Trophoblast cell (in vitro differentiated cells and primary cell): ENCODE data around the gene EPAS1.

ENCODE experiments used
- DNase-seq, 2 donors: peaks; one replicate each; pipeline ENCODE4 v3.0.0-alpha.2; 2016
- H2AFZ ChIP-seq: 2 replicates; pipeline ENCODE4 v1.6.1; 2013; ENCODE audit warnings: low read length, moderate library complexity, mild to moderate bottlenecking; ENCODE audit not compliant: insufficient read depth, poor library complexity
- H2AK5ac ChIP-seq: 2 replicates; pipeline ENCODE4 v1.6.1; 2013; ENCODE audit warnings: mild to moderate bottlenecking, low read length
- H2BK120ac ChIP-seq: 2 replicates; pipeline ENCODE4 v1.6.1; 2013; ENCODE audit warnings: low read length, mild to moderate bottlenecking, moderate library complexity; ENCODE audit not compliant: insufficient read depth, poor library complexity
- H2BK12ac ChIP-seq: 2 replicates; pipeline ENCODE4 v1.6.1; 2013; ENCODE audit warnings: mild to moderate bottlenecking, low read length, moderate library complexity
- H2BK5ac ChIP-seq: 2 replicates; pipeline ENCODE4 v1.6.1; 2013; ENCODE audit warnings: low read length, low read depth, moderate library complexity, mild to moderate bottlenecking; ENCODE audit not compliant: poor library complexity
- H3K14ac ChIP-seq: 2 replicates; pipeline ENCODE4 v1.6.1; 2013; ENCODE audit warnings: mild to moderate bottlenecking, low read length
- H3K18ac ChIP-seq: 2 replicates; pipeline ENCODE4 v1.6.1; 2013; ENCODE audit warnings: mild to moderate bottlenecking, low read length
- H3K23ac ChIP-seq: 2 replicates; pipeline ENCODE4 v1.6.1; 2013; ENCODE audit warnings: low read length
- H3K27ac ChIP-seq: 2 replicates; pipeline ENCODE4 v1.5.1; 2013; ENCODE audit warnings: low read depth, mild to moderate bottlenecking, inconsistent platforms, low read length, moderate library complexity
- H3K27me3 ChIP-seq: 2 replicates; pipeline ENCODE4 v1.6.1; 2013; ENCODE audit warnings: inconsistent platforms, mild to moderate bottlenecking, low read length, moderate library complexity; ENCODE audit not compliant: insufficient read depth
- H3K36me3 ChIP-seq, 2 experiments: 1 replicate in 1 of 2; 2 replicates in 1 of 2; pipeline ENCODE4 v1.6.1; 2013; ENCODE audit warnings: low read length in 2 of 2, mild to moderate bottlenecking in 2 of 2, moderate library complexity in 1 of 2; ENCODE audit not compliant: insufficient read depth in 2 of 2, control insufficient read depth in 1 of 2
- H3K4ac ChIP-seq: 2 replicates; pipeline ENCODE4 v1.6.1; 2013; ENCODE audit warnings: low read depth, mild to moderate bottlenecking, low read length, moderate library complexity
- H3K4me1 ChIP-seq, 2 experiments: 1 replicate in 1 of 2; 2 replicates in 1 of 2; pipeline ENCODE4 v1.6.1; 2013; ENCODE audit warnings: low read length in 2 of 2, mild to moderate bottlenecking in 2 of 2, moderate library complexity in 1 of 2; ENCODE audit not compliant: insufficient read depth in 2 of 2, control insufficient read depth in 1 of 2
- H3K4me2 ChIP-seq: 2 replicates; pipeline ENCODE4 v1.6.1; 2013; ENCODE audit warnings: inconsistent platforms, mild to moderate bottlenecking, low read length, moderate library complexity
- H3K4me3 ChIP-seq: 2 replicates; pipeline ENCODE4 v1.5.1; 2013; ENCODE audit warnings: mild to moderate bottlenecking, low read depth, low read length, inconsistent platforms
- H3K79me1 ChIP-seq: one replicate; pipeline ENCODE4 v1.6.1; 2013; ENCODE audit warnings: low read length
- H3K79me2 ChIP-seq: 2 replicates; pipeline ENCODE4 v1.6.1; 2013; ENCODE audit warnings: low read length, mild to moderate bottlenecking; ENCODE audit not compliant: control insufficient read depth, insufficient read depth, poor library complexity
- H3K9ac ChIP-seq: 2 replicates; pipeline ENCODE4 v1.6.1; 2013; ENCODE audit warnings: mild to moderate bottlenecking, low read length
- H3K9me3 ChIP-seq: 2 replicates; pipeline ENCODE4 v1.6.1; 2013; ENCODE audit warnings: low read depth, mild to moderate bottlenecking, control low read depth, inconsistent platforms, low read length; ENCODE audit not compliant: insufficient read depth
- H4K12ac ChIP-seq: 2 replicates; pipeline ENCODE4 v1.6.1; 2013; ENCODE audit warnings: low read depth, mild to moderate bottlenecking, low read length, moderate library complexity
- H4K8ac ChIP-seq: 2 replicates; pipeline ENCODE4 v1.6.1; 2013; ENCODE audit warnings: low read depth, mild to moderate bottlenecking, low read length, moderate library complexity
- H4K91ac ChIP-seq: one replicate; pipeline ENCODE4 v1.6.1; 2013; ENCODE audit warnings: low read depth, mild to moderate bottlenecking, low read length, moderate library complexity
- WGBS: extraction: QIAGEN DNeasy Blood & Tissue Kit; methylation state at CpG from one replicate; pipeline ENCODE4 v1.1.7; 2013; ENCODE audit warnings: missing lambda C conversion rate; ENCODE audit not compliant: insufficient read length, insufficient coverage; ENCODE audit errors: extremely low coverage; 5-methylcytosine and 5-hydroxymethylcytosine counted together

EPAS1 gene

DNA sequence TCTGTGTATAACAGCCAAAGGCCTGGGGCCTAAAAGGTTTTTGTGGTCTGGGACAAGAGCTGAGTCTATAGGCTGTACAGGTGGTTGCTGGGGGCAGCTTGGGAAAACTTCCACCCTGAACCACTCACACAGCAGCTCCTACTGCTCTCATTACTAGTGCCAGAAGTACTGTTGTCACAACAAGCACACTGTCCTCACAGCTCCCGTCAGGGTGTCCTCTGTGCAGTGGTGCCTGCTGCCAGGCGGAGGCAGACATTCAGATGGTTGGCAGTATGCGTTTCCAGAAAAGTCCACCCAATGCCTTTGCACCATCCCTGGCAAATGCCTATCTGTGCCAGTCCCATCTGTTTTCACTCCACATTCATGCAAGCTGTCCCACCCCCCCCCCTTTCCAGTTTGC is 58.5 kb downstream of the EPAS1 start:
- Histone ChIP-seq H2BK120ac (no peak overlapping the region), H3K18ac (no peak overlapping the region), H3K4me1 (no peaks in the 10 kb centered on the region), H2BK5ac (no peak overlapping the region), H3K79me1 (no peaks in the 10 kb centered on the region), H3K9ac (no peak overlapping the region), H3K27me3 (no peaks in the 10 kb centered on the region), H3K79me2 (peaks cover 1% of the 10 kb centered on the region), H4K12ac (no peak overlapping the region), H2AK5ac (no peak overlapping the region), H3K27ac (no peak overlapping the region), H3K36me3 (peaks cover 62 to 89% of the 10 kb centered on the region in 2 experiments), H3K4me2 (no peak overlapping the region), H3K4me3 (no peak overlapping the region), H2BK12ac (no peak overlapping the region), H3K14ac (no peak overlapping the region), H3K23ac (no peak overlapping the region), H4K91ac (no peak overlapping the region), H3K9me3 (no peaks in the 10 kb centered on the region), H4K8ac (no peak overlapping the region), H2AFZ (no peak overlapping the region), H3K4ac (no peak overlapping the region)
- no CpG with 5 or more reads among the region's 3 CpGs for WGBS
- no peak for DNase-seq

DNA sequence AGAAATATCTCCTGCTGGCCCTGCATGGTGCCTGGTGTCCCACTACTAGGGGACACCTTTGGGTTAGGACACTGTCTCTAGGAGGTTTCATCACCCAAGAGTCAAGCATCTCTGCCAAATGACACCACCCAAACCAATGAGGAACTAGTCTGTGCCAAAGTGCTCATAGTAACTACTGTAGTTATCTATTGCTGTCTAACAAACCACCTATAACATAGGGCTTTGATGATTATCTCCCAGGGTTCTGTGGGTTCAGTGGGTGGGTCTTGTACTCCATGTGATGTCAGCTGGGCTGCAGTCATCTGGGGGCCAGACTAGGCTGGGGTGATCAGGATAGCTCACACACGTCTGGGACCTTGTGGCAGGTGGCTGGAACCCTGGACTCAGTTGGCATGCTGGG is 59.8 kb downstream of the EPAS1 start:
- H3K27me3 ChIP-seq, result no peaks in the 10 kb centered on the region
- H3K4me2 ChIP-seq, result no peak overlapping the region
- no peak for DNase-seq
- no peaks in the 10 kb centered on the region for H3K79me1 ChIP-seq
- H2BK12ac ChIP-seq, result no peak overlapping the region
- H4K12ac ChIP-seq, result no peak overlapping the region
- no peak overlapping the region for H3K23ac ChIP-seq
- H3K4me1 ChIP-seq, result peaks cover 3 to 4% of the 10 kb centered on the region in 2 experiments
- H3K4me3 ChIP-seq, result no peak overlapping the region
- no peak overlapping the region for H2BK5ac ChIP-seq
- no peak overlapping the region for H4K91ac ChIP-seq
- H3K79me2 ChIP-seq, result peaks cover 4% of the 10 kb centered on the region
- no peak overlapping the region for H2AK5ac ChIP-seq
- H3K18ac ChIP-seq, result no peak overlapping the region
- WGBS, result no CpG with 5 or more reads among the region's 1 CpG
- no peak overlapping the region for H3K27ac ChIP-seq
- H3K9me3 ChIP-seq, result peaks cover 4% of the 10 kb centered on the region
- no peak overlapping the region for H3K4ac ChIP-seq
- no peak overlapping the region for H2BK120ac ChIP-seq
- no peak overlapping the region for H3K9ac ChIP-seq
- peaks cover 66 to 90% of the 10 kb centered on the region in 2 experiments for H3K36me3 ChIP-seq
- H2AFZ ChIP-seq, result no peak overlapping the region
- no peak overlapping the region for H4K8ac ChIP-seq
- H3K14ac ChIP-seq, result no peak overlapping the region

DNA sequence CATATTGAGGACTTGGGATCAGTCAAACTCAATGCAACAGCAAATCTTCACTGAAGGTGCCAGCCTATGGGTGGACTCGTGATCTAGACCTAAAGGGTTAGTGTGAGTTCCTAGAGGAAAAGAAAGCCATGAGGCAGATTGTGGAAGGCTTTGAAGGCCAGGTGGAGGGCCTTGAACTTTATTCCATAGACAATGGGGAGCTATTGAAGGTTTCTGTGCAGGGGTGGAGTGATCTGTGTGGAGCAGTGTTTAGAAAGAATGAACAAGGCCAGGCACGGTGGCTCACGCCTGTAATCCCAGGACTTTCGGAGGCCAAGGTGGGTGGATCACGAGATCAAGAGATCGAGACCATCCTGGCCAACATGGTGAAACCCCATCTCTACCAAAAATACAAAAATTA is 61.5 kb downstream of the EPAS1 start:
- Histone ChIP-seq H3K27me3 (no peaks in the 10 kb centered on the region), H3K4me2 (no peak overlapping the region), H4K12ac (no peak overlapping the region), H2BK12ac (no peak overlapping the region), H3K9me3 (peaks cover 4% of the 10 kb centered on the region), H3K9ac (no peak overlapping the region), H2AFZ (no peak overlapping the region), H2BK120ac (no peak overlapping the region), H3K36me3 (peaks cover 60 to 86% of the 10 kb centered on the region in 2 experiments), H2AK5ac (no peak overlapping the region), H3K79me1 (no peaks in the 10 kb centered on the region), H3K79me2 (peaks cover 6% of the 10 kb centered on the region), H4K8ac (no peak overlapping the region), H3K14ac (no peak overlapping the region), H3K27ac (no peak overlapping the region), H3K4me3 (no peak overlapping the region), H3K4me1 (peaks cover 4 to 5% of the 10 kb centered on the region in 2 experiments), H4K91ac (no peak overlapping the region), H3K23ac (no peak overlapping the region), H3K18ac (no peak overlapping the region), H2BK5ac (no peak overlapping the region), H3K4ac (no peak overlapping the region)
- WGBS, result no CpG with 5 or more reads among the region's 6 CpGs
- DNase-seq, result no peak

DNA sequence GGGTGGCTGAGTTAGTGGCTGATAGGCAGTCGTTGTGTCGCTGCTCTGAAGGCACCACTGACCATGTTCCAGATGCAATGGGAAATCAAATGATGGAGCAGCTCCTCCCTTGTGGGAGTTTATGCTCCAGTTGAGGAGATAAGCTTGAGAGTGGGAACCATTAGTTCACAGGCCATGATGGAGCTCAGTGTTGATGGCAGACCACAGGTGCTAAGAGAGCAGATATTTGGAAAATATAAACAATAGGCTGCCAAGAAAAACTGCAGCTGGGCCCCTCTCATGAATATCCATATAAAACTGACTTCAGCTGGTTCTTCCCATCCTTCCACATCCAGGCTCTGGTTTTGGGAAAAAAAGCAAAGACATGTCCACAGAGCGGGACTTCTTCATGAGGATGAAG is 63.1 kb downstream of the EPAS1 start:
- no peak overlapping the region for H2BK120ac ChIP-seq
- H3K79me1 ChIP-seq, result no peaks in the 10 kb centered on the region
- H3K4ac ChIP-seq, result no peak overlapping the region

More for the DNA sequence above, 63.1 kb downstream of the EPAS1 start:
- Histone ChIP-seq H3K36me3 (peaks cover 52 to 78% of the 10 kb centered on the region in 2 experiments), H3K27ac (no peak overlapping the region), H3K18ac (no peak overlapping the region), H2BK5ac (no peak overlapping the region), H3K4me3 (no peak overlapping the region), H3K9ac (no peak overlapping the region), H4K8ac (no peak overlapping the region), H3K4me1 (peaks cover 4 to 5% of the 10 kb centered on the region in 2 experiments), H2BK12ac (no peak overlapping the region), H4K91ac (no peak overlapping the region), H2AFZ (no peak overlapping the region), H3K14ac (no peak overlapping the region), H3K27me3 (no peaks in the 10 kb centered on the region), H3K79me2 (peaks cover 6% of the 10 kb centered on the region), H3K23ac (no peak overlapping the region), H3K9me3 (peaks cover 4% of the 10 kb centered on the region), H2AK5ac (no peak overlapping the region), H4K12ac (no peak overlapping the region), H3K4me2 (no peak overlapping the region)
- no peak for DNase-seq
- no CpG with 5 or more reads among the region's 3 CpGs for WGBS
